ENCODE results near the gene SIRT5.

GRCh38 chr6:13537527-13537897 lies 36.9 kb upstream of the SIRT5 start:
- TF ChIP-seq CTCF (IDR thresholded peaks at IDR 0.05; ENCODE audit: insufficient read depth, low read length) (no peak), POLR2AphosphoS5 (IDR thresholded peaks at IDR 0.05; ENCODE audit: low read depth) (no peak), REST (IDR thresholded peaks at IDR 0.05; ENCODE audit: insufficient replicate concordance, low read depth) (no peak), SPI1 (IDR thresholded peaks at IDR 0.05; ENCODE audit: borderline replicate concordance, low read depth) (no peak)

Data from HL-60 (cell line).